Measurements from ENCODE around the gene EXOSC9. TPM values are rescaled to one million over a fixed set of nuclear protein-coding genes. Genes with fewer than 3 reads are reported as not detected.

The EXOSC9 gene
- total RNA-seq, 3 donors from 2014 or later (not counting 1 experiment from before 2014, with no cell fraction given): 45.7 to 57.4 (median 51.2) TPM

DNA sequence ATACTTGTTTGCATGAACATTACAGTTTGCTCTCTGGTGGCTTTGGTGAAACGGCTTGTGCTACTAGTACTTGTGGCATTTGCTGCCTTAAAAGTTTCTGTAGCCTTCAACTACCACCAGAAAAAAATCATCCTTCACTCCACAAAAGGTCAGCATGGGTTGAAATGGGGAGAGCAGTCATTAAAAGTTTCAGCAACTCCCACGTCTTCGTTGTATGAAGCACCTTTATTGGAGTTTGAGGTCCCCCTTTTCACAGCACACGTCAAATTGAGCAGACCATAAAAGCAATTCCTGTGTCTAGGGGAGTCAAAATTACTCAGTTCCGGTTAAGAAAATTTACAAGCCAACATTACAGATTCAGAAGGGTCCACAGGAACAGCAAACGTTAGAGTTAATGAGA is 45.5 kb downstream of the EXOSC9 start:
- ATAC-seq: no peak
- intact Hi-C loops (cut with micrococcal nuclease): no loop called here
- 97% methylated on average over 4 of the region's 6 CpGs for WGBS (ENCODE audit: insufficient coverage)
- Histone ChIP-seq H3K9me3 (ENCODE audit: control insufficient read depth, insufficient read depth, low read length) (no peaks in the 10 kb centered on the region), H3K4me1 (ENCODE audit: control insufficient read depth, insufficient read depth, low read length) (no peaks in the 10 kb centered on the region), H3K36me3 (ENCODE audit: control insufficient read depth, insufficient read depth, low read length) (peaks cover 29% of the 10 kb centered on the region), H3K27me3 (ENCODE audit: control insufficient read depth, insufficient read depth, low read length) (no peaks in the 10 kb centered on the region), H3K4me3 (ENCODE audit: low read length) (no peak overlapping the region), H3K27ac (ENCODE audit: low read length) (no peak overlapping the region)
- Mint-ChIP-seq H3K27ac (no peak overlapping the region), H3K4me3 (no peak overlapping the region), H3K4me1 (no peaks in the 10 kb centered on the region), H3K9me3 (no peaks in the 10 kb centered on the region), H3K36me3 (peaks cover 11% of the 10 kb centered on the region), H3K27me3 (ENCODE audit: low read depth in 2 of 2) (no peaks in the 10 kb centered on the region)
- DNase-seq: no peak
- TF ChIP-seq, protein P1, sequence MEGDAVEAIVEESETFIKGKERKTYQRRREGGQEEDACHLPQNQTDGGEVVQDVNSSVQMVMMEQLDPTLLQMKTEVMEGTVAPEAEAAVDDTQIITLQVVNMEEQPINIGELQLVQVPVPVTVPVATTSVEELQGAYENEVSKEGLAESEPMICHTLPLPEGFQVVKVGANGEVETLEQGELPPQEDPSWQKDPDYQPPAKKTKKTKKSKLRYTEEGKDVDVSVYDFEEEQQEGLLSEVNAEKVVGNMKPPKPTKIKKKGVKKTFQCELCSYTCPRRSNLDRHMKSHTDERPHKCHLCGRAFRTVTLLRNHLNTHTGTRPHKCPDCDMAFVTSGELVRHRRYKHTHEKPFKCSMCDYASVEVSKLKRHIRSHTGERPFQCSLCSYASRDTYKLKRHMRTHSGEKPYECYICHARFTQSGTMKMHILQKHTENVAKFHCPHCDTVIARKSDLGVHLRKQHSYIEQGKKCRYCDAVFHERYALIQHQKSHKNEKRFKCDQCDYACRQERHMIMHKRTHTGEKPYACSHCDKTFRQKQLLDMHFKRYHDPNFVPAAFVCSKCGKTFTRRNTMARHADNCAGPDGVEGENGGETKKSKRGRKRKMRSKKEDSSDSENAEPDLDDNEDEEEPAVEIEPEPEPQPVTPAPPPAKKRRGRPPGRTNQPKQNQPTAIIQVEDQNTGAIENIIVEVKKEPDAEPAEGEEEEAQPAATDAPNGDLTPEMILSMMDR (IDR thresholded peaks at IDR 0.05): no peak

DNA sequence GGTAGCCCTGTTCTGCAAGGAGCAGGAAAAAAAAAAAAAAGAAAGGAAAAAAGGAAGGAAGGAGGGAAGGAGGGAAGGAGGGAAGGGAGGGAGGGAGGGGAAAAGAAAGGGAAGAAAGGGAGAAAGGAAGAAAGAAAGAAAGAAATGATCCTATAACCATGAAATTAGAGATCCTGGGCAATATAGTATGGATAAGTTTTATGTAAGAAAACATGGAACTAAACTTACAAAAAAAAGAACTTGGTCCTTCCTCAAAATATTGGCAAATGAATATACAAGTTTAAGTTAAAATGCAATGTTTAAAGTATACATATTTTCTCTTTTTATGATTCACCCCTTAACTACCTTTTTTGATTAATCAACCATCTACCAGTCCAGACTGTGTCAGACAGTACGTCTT is 50.2 kb downstream of the EXOSC9 start:
- WGBS (ENCODE audit: insufficient coverage): 86% methylated on average over 1 of the region's 1 CpG
- H3K27ac ChIP-seq (ENCODE audit: low read length): no peak overlapping the region
- H3K27me3 ChIP-seq (ENCODE audit: control insufficient read depth, insufficient read depth, low read length): no peaks in the 10 kb centered on the region
- no peaks in the 10 kb centered on the region for H3K9me3 ChIP-seq (ENCODE audit: control insufficient read depth, insufficient read depth, low read length)
- Mint-ChIP-seq H3K9me3 (no peaks in the 10 kb centered on the region), H3K36me3 (peaks cover 11% of the 10 kb centered on the region), H3K4me1 (no peaks in the 10 kb centered on the region), H3K4me3 (no peak overlapping the region), H3K27ac (no peak overlapping the region), H3K27me3 (ENCODE audit: low read depth in 2 of 2) (no peaks in the 10 kb centered on the region)
- no peak for ATAC-seq
- intact Hi-C loops (cut with micrococcal nuclease): no loop called here
- TF ChIP-seq, protein P1 (IDR thresholded peaks at IDR 0.05): no peak
- H3K4me3 ChIP-seq (ENCODE audit: low read length): no peak overlapping the region
- no peaks in the 10 kb centered on the region for H3K4me1 ChIP-seq (ENCODE audit: control insufficient read depth, insufficient read depth, low read length)
- DNase-seq: no peak
- peaks cover 13% of the 10 kb centered on the region for H3K36me3 ChIP-seq (ENCODE audit: control insufficient read depth, insufficient read depth, low read length)

DNA sequence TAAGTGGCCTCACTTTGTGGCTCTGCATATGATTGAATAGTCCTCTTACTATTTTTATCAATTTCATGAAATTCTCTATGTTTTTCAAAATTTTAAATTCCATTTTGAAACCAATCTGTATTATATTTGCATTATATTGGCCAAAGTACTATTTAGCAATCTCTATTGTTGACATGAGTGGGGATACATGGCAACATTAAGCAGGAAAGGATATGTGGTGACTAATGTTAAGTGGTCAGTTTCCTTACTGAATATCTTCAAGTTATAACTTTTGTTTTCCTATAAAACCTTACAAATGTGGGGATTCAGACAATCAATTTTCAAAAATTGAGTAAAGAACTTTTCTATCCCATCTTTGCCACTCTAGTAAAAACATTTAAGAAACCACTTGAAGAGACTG is 59.0 kb downstream of the EXOSC9 start:
- no peak for ATAC-seq
- Mint-ChIP-seq H3K36me3 (no peaks in the 10 kb centered on the region), H3K9me3 (no peaks in the 10 kb centered on the region), H3K27me3 (ENCODE audit: low read depth in 2 of 2) (no peaks in the 10 kb centered on the region), H3K4me3 (no peak overlapping the region), H3K27ac (no peak overlapping the region), H3K4me1 (no peaks in the 10 kb centered on the region)
- H3K4me3 ChIP-seq (ENCODE audit: low read length): no peak overlapping the region
- TF ChIP-seq, protein P1 (IDR thresholded peaks at IDR 0.05): no peak
- H3K27me3 ChIP-seq (ENCODE audit: control insufficient read depth, insufficient read depth, low read length): no peaks in the 10 kb centered on the region
- no peak for DNase-seq
- no peak overlapping the region for H3K27ac ChIP-seq (ENCODE audit: low read length)
- peaks cover 9% of the 10 kb centered on the region for H3K36me3 ChIP-seq (ENCODE audit: control insufficient read depth, insufficient read depth, low read length)
- H3K9me3 ChIP-seq (ENCODE audit: control insufficient read depth, insufficient read depth, low read length): no peaks in the 10 kb centered on the region
- no peaks in the 10 kb centered on the region for H3K4me1 ChIP-seq (ENCODE audit: control insufficient read depth, insufficient read depth, low read length)
- intact Hi-C loops (cut with micrococcal nuclease): no loop called here

DNA sequence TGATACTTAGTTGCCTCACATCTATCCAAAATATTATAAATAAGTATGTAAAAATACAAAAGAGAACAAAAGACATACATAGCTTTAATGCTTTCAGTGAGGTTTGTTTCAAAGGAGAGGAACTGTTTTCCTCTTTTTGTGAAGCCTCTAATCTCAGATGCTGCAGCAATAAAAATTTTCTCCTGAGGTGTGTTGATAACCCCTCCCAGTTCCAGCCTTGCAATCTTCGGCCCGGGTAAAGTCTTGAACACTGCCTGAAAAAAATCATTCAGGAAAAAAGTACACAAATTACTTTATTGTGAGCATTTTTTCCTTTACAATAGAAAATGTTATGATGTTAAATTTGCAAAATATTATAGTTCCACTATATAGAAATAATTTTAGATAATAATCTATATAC is 60.3 kb downstream of the EXOSC9 start:
- H3K4me3 Mint-ChIP-seq: no peak overlapping the region
- H3K27me3 Mint-ChIP-seq (ENCODE audit: low read depth in 2 of 2): no peaks in the 10 kb centered on the region
- H3K36me3 Mint-ChIP-seq: no peaks in the 10 kb centered on the region
- Histone ChIP-seq H3K4me1 (ENCODE audit: control insufficient read depth, insufficient read depth, low read length) (no peaks in the 10 kb centered on the region), H3K36me3 (ENCODE audit: control insufficient read depth, insufficient read depth, low read length) (peaks cover 9% of the 10 kb centered on the region), H3K27me3 (ENCODE audit: control insufficient read depth, insufficient read depth, low read length) (no peaks in the 10 kb centered on the region), H3K9me3 (ENCODE audit: control insufficient read depth, insufficient read depth, low read length) (no peaks in the 10 kb centered on the region), H3K27ac (ENCODE audit: low read length) (no peak overlapping the region), H3K4me3 (ENCODE audit: low read length) (no peak overlapping the region)
- WGBS (ENCODE audit: insufficient coverage): 100% methylated on average over 2 of the region's 2 CpGs
- H3K4me1 Mint-ChIP-seq: no peaks in the 10 kb centered on the region
- TF ChIP-seq, protein P1 (IDR thresholded peaks at IDR 0.05): no peak
- no peak for ATAC-seq
- no peak overlapping the region for H3K27ac Mint-ChIP-seq
- DNase-seq: no peak
- no peaks in the 10 kb centered on the region for H3K9me3 Mint-ChIP-seq
- intact Hi-C loops (cut with micrococcal nuclease): no loop called here
